Suprapubic skin (tissue), 4 donors: Measurements from ENCODE around the gene PKMYT1. TPM values are rescaled to one million over a fixed set of nuclear protein-coding genes. Genes with fewer than 3 reads are reported as not detected.

ENCODE experiments used
- DNase-seq, 2 donors: peaks; one replicate each; pipeline ENCODE4 v3.0.0-alpha.2; 2019; ENCODE audit warnings: low spot score in 2 of 2
- H3K27ac ChIP-seq: fragments of 200-600 bp; sonication (generic); one replicate; pipeline ENCODE4 v1.5.1; 2019
- H3K27me3 ChIP-seq: fragments of 200-600 bp; sonication (generic); one replicate; pipeline ENCODE4 v1.5.1; 2019
- H3K36me3 ChIP-seq: fragments of 200-600 bp; sonication (generic); one replicate; pipeline ENCODE4 v1.5.1; 2019
- H3K4me1 ChIP-seq: fragments of 200-600 bp; sonication (generic); one replicate; pipeline ENCODE4 v1.5.1; 2019
- H3K4me3 ChIP-seq: fragments of 200-600 bp; sonication (generic); one replicate; pipeline ENCODE4 v1.5.1; 2019; ENCODE audit warnings: mild to moderate bottlenecking
- H3K9me3 ChIP-seq: fragments of 200-600 bp; sonication (generic); one replicate; pipeline ENCODE4 v1.5.1; 2019
- CTCF ChIP-seq, 2 donors: fragments of 200-600 bp in 1 of 2; fragments of 450-650 bp in 1 of 2; sonication (generic) in 1 of 2; IDR thresholded peaks; one replicate each; pipeline ENCODE4 v1.5.1; 2016 to 2019; ENCODE audit warnings: antibody characterized with exemption in 2 of 2, mild to moderate bottlenecking in 1 of 2, moderate library complexity in 1 of 2
- EP300 ChIP-seq: sonication (generic); formaldehyde crosslinking; IDR thresholded peaks from one replicate; pipeline ENCODE4 v1.6.1; 2017; ENCODE audit warnings: antibody characterized with exemption
- POLR2A ChIP-seq, 2 donors: fragments of 450-650 bp; IDR thresholded peaks; one replicate each; pipeline ENCODE4 v1.6.1; 2017; ENCODE audit warnings: antibody characterized with exemption in 2 of 2, mild to moderate bottlenecking in 2 of 2, moderate library complexity in 2 of 2
- POLR2AphosphoS5 ChIP-seq, 3 donors: sonication (generic); formaldehyde crosslinking; IDR thresholded peaks; one replicate each; pipeline ENCODE4 v1.6.1; 2017; ENCODE audit warnings: antibody characterized with exemption in 3 of 3
- WGBS: methylation state at CpG from one replicate; pipeline ENCODE4 v1.1.5; 2018; 5-methylcytosine and 5-hydroxymethylcytosine counted together
- total RNA-seq, 4 donors: library from RNA; depleted of rRNA; stranded (reverse); fragments of >200 nt; gene quantifications; one replicate each; pipeline ENCODE4 v1.1.0, GENCODE V29; 2016

PKMYT1 gene
- total RNA-seq, 4 donors from 2014 or later: 1.9 to 6.4 (median 4.7) TPM

DNA sequence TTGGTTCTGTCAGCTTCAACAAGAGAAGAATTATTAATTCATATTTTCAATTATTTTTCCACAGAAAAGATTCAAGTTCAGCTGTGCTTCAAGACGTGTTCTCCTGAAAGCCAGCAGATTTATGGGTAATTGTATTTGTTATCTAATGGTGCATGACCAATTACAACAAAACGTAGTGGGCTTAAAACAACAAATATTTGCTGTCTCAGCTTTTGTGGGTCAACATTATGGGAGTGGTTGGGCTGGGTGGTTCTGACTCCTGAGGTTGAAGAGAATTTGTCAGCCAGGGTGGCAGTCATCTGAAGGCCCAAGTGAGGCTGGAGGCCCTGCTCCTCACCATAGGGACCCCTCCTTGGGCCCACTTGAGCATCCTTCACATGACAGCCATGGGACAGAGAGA, 40.3 kb downstream of the PKMYT1 start:
- no peaks in the 10 kb centered on the region for H3K27me3 ChIP-seq

GRCh38 chr16:2938206-2938605, 42.0 kb downstream of the PKMYT1 start:
- DNase-seq: no peak
- H3K4me1 ChIP-seq: no peaks in the 10 kb centered on the region
- peaks cover 92% of the 10 kb centered on the region for H3K36me3 ChIP-seq
- no peak overlapping the region for H3K4me3 ChIP-seq
- no peaks in the 10 kb centered on the region for H3K27me3 ChIP-seq
- no peaks in the 10 kb centered on the region for H3K9me3 ChIP-seq
- H3K27ac ChIP-seq: no peak overlapping the region
- WGBS: 89% methylated on average over 10 of the region's 12 CpGs
- TF ChIP-seq POLR2A (IDR thresholded peaks at IDR 0.05) (no peak), EP300 (no peak), CTCF (IDR thresholded peaks at IDR 0.05) (no peak), POLR2AphosphoS5 (IDR thresholded peaks at IDR 0.05) (no peak)

More for the DNA sequence above, 40.3 kb downstream of the PKMYT1 start:
- DNase-seq: no peak
- Histone ChIP-seq H3K36me3 (peaks cover 89% of the 10 kb centered on the region), H3K9me3 (no peaks in the 10 kb centered on the region), H3K4me3 (no peak overlapping the region), H3K27ac (no peak overlapping the region), H3K4me1 (no peaks in the 10 kb centered on the region)
- TF ChIP-seq POLR2AphosphoS5 (IDR thresholded peaks at IDR 0.05): no peak
- TF ChIP-seq EP300: no peak
- no peak for TF ChIP-seq POLR2A (IDR thresholded peaks at IDR 0.05)
- TF ChIP-seq CTCF (IDR thresholded peaks at IDR 0.05): no peak
- WGBS: 76% methylated on average over 2 of the region's 2 CpGs

DNA sequence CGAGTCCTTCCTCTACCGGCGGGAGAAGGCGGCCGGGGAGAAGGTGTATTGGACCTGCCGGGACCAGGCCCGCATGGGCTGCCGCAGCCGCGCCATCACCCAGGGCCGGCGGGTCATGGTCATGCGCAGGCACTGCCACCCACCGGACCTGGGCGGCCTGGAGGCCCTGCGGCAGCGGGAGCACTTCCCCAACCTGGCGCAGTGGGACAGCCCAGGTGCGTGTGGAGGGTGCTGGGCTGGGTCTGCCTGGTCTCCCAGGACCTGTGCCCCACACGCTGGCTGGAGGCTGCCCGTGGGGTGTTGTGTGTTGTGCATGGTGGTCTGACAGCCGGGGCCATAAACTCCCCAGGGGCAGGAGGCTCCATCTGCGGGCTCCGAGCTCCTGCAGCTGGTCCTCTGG, 43.1 kb downstream of the PKMYT1 start:
- Histone ChIP-seq H3K4me1 (no peaks in the 10 kb centered on the region), H3K4me3 (no peak overlapping the region), H3K27me3 (no peaks in the 10 kb centered on the region), H3K27ac (no peak overlapping the region), H3K36me3 (peaks cover 91% of the 10 kb centered on the region), H3K9me3 (no peaks in the 10 kb centered on the region)
- DNase-seq: no peak
- no peak for TF ChIP-seq POLR2A (IDR thresholded peaks at IDR 0.05)
- TF ChIP-seq CTCF (IDR thresholded peaks at IDR 0.05): no peak
- WGBS: 97% methylated on average over 13 of the region's 24 CpGs

DNA sequence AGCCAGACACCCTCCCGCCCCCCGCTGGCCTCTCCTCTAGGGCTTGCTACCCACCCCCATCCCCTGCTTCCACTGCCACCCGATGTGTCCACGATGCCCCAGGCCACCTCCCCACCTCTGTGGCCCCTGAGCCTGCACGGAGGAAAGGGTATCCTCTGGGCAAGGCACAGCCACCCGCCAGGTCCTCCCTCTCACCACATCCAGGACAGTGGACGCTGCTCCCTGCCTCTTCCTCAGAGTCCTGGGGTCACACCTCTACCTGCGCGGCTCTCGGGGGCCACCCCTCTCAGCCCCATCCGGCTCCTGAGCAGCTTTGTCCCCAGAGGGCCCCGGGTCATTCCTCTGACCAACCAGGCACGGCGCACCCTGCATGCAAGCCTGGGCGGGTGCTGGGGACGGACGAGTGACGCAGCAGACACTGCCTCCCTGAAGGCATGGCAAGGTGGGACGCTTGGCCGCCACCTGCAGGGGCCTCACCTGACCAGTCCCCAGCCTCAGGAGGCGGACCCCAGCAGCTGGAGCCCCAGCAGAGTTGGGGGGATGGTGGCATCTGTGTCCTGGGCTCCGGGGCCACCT, 43.7 kb downstream of the PKMYT1 start:
- 89% methylated on average over 9 of the region's 22 CpGs for WGBS

DNA sequence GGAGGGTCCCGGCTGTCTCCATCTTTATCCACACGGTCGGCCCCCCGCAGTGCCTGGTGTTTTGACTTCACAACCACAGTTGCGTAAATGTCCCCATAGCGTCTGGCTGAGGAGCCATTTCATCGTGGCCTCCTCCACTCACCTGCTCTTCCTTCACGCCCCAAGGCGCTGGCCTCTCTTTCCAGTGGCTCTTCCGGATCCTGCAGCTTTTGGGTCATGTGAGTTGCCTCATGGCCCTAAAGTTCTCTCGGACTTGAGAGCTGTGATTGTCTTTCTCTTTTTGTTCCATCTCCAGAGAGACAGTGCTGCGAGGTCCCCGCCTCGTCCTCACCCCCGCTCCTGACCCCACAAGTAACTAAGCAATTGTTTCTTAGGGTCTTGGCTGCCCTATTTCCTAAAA, 45.8 kb downstream of the PKMYT1 start:
- 88% methylated on average over 15 of the region's 15 CpGs for WGBS
- no peaks in the 10 kb centered on the region for H3K27me3 ChIP-seq
- no peak overlapping the region for H3K4me3 ChIP-seq
- DNase-seq: no peak
- H3K36me3 ChIP-seq: peaks cover 89% of the 10 kb centered on the region
- H3K4me1 ChIP-seq: no peaks in the 10 kb centered on the region
- no peak overlapping the region for H3K27ac ChIP-seq
- H3K9me3 ChIP-seq: no peaks in the 10 kb centered on the region
- no peak for TF ChIP-seq POLR2A (IDR thresholded peaks at IDR 0.05)
- no peak for TF ChIP-seq EP300
- TF ChIP-seq POLR2AphosphoS5 (IDR thresholded peaks at IDR 0.05): no peak
- TF ChIP-seq CTCF (IDR thresholded peaks at IDR 0.05): no peak

More for the DNA sequence above, 43.7 kb downstream of the PKMYT1 start:
- Histone ChIP-seq H3K27me3 (no peaks in the 10 kb centered on the region), H3K9me3 (no peaks in the 10 kb centered on the region), H3K4me3 (no peak overlapping the region), H3K4me1 (no peaks in the 10 kb centered on the region), H3K27ac (no peak overlapping the region), H3K36me3 (peaks cover 89% of the 10 kb centered on the region)
- DNase-seq: no peak
- TF ChIP-seq POLR2AphosphoS5 (IDR thresholded peaks at IDR 0.05) (no peak), EP300 (no peak), CTCF (IDR thresholded peaks at IDR 0.05) (no peak), POLR2A (IDR thresholded peaks at IDR 0.05) (no peak)
